Breast epithelium (tissue), 3 donors: Measurements from ENCODE around the gene LDAF1.

Experiments
- POLR2A ChIP-seq: fragments of 450-650 bp; IDR thresholded peaks from one replicate; pipeline ENCODE4 v1.6.1; 2016; ENCODE audit warnings: antibody characterized with exemption, mild to moderate bottlenecking, moderate library complexity
- POLR2AphosphoS5 ChIP-seq, 3 donors: sonication (generic); formaldehyde crosslinking; IDR thresholded peaks; one replicate each; pipeline ENCODE4 v1.6.1; 2017; ENCODE audit warnings: antibody characterized with exemption in 3 of 3
- TF ChIP-seq, protein P1 (sequence below), 3 donors: fragments of 450-650 bp; IDR thresholded peaks; one replicate each; pipeline ENCODE4 v1.5.1; 2016 to 2017; ENCODE audit warnings: antibody characterized with exemption in 3 of 3, mild to moderate bottlenecking in 3 of 3, moderate library complexity in 3 of 3

DNA sequence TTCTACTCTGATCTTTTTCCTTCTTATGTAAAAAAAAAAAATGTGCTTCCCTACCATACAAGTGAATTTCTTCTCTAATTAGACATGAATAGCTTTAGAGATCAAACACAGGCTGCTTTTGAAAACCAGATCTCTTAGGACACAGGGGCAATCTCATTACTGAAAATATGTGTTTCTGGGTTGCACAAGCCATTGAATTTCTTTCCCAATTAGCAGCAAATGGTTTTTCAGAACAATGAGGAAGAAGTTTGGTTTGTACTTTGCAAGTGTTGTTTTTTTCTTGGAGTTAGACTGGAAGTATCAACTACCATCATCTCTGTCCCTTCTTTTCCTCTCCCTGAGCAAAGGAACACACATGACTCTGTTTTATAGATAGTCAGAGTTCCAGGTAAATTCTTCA lies 69.4 kb downstream of the LDAF1 start:
- TF ChIP-seq POLR2A (no peak), POLR2AphosphoS5 (IDR thresholded peaks at IDR 0.05) (no peak)
- TF ChIP-seq, protein P1, sequence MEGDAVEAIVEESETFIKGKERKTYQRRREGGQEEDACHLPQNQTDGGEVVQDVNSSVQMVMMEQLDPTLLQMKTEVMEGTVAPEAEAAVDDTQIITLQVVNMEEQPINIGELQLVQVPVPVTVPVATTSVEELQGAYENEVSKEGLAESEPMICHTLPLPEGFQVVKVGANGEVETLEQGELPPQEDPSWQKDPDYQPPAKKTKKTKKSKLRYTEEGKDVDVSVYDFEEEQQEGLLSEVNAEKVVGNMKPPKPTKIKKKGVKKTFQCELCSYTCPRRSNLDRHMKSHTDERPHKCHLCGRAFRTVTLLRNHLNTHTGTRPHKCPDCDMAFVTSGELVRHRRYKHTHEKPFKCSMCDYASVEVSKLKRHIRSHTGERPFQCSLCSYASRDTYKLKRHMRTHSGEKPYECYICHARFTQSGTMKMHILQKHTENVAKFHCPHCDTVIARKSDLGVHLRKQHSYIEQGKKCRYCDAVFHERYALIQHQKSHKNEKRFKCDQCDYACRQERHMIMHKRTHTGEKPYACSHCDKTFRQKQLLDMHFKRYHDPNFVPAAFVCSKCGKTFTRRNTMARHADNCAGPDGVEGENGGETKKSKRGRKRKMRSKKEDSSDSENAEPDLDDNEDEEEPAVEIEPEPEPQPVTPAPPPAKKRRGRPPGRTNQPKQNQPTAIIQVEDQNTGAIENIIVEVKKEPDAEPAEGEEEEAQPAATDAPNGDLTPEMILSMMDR (IDR thresholded peaks at IDR 0.05): no peak
